HuH-7.5 (cell line): ENCODE data around the gene COX8C.
"Not testable (repeated sequence)": the region's sequence is repeated elsewhere in the genome, so short reads cannot be mapped to it uniquely, and the experiment has no call there.

Experiments used
- DNase-seq: peaks from one replicate; pipeline ENCODE4 v3.0.0; 2011; ENCODE audit warnings: low spot score

COX8C gene

DNA sequence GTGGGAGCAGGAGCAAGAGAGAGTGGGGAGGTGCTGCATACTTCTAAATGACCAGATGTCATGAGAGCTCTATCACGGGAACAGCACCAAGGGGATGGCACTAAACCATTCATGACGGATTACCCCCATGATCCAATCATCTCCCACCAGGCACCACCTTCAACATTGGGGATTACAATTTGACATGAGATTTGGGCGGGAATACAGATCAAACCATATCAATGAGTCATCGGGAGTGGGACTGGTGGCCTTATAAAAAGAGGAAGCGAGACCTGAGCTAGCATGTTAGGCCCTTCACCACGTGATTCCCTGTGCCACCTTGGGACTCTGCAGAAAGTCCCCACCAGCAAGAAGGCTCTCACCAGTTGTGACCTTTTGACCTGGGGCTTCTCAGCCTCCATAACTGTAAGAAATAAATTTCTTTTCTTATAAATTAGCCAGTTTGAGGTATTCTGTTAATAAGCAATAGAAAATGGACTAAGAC is 28.7 kb downstream of the COX8C start:
- DNase-seq: no peak

DNA sequence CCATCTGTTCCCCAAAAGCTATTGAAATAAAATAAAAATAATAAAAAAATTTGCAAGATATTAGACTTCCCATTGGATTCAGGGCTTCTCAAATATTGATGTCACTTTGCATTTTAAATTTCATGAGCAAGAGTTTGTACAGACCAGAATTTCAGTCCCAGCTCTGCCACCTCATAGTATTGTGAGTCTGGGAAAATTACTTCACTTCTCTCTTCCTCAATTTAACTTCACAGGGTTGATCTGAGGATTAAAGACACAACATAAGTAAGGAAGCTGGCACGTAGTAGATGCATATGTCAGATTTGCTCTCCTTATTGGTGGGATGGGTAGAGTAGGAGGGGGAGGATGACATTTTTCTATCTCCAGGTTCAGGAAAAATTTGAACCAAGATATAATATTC is 32.8 kb downstream of the COX8C start:
- no peak for DNase-seq

DNA sequence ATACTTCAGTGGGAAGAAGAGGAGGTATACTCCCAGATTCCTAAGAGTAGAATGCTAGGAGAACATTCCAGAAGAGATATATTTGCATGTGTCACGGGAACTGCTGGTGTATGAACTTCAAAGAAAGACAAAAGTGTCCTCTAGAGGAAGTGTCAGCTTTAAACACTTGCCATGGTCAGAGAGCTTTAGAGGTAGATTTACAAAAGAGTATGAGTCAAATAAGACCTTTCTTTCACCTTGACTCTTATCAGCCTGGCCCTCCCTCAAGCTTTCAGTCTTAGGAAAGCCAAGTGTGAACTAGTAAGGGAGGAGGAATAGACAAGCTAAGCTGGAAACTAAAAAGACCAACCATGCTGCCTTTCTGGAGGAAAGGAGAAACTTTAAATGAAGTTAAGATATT is 34.7 kb downstream of the COX8C start:
- DNase-seq: no peak

DNA sequence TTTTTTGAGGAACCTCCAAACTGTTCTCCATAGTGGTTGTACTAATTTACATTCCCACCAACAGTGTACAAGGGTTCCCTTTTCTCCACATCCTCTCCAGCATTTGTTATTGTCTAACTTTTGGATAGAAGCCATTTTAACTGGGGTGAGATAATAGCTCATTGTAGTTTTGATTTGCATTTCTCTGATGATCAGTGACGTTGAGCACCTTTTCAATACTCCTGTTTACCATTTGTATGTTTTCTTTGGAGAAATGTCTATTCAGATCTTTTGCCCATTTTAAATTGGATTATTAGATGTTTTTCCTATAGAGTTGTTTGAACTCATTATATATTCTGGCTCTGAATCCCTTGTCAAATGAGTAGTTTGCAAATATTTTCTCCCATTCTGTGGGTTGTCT is 37.3 kb downstream of the COX8C start:
- DNase-seq: not testable (repeated sequence)

DNA sequence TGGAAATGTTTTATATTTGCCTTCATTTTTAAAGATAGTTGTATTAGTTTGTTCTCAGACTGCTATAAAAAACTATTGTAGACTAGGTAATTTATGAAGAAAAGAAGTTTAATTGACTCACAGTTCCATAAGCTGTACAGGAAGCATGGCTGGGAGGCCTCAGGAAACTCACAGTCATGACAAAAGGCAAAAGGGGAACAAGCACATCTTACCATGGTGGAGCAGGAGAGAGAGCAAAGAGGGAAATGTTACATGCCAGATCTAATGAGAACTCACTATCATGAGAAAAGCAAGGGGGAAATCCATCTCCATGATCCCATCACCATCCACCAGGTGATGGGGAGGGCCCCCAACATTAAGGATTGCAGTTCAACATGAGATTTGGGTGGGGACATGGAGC is 48.2 kb downstream of the COX8C start:
- no peak for DNase-seq

DNA sequence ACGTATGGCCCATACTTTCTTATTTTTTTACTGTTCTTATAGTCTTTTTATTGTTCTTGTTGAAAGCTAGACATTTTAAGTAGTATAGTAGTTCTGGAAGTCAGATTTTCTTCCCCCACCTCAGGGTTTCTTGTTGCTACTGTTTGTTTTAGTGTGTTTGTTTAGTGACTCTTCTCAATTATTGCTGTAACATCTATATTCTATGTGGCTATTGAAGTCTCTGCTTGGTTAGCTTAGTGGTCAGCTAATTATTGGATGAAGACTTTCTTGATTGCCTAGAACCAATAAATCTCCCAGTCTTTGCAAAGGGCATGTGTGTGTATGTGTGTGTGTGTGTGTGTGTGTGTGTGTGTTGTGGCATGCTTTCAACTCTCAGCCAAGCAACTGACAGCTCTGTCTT is 49.5 kb downstream of the COX8C start:
- DNase-seq: no peak
